MCF 10A (cell line): ENCODE measurements around the gene HHIP. TPM values are rescaled to one million over a fixed set of nuclear protein-coding genes. Genes with fewer than 3 reads are reported as not detected.
"Not testable (repeated sequence)": the region's sequence is repeated elsewhere in the genome, so short reads cannot be mapped to it uniquely, and the experiment has no call there.

Experiments used
- BruUV-seq: library from RNA; stranded (reverse); fragments of 400-500 nt; replicated peaks from 2 replicates; lab custom pipeline; 2021; lab: Mats Ljungman, UMichigan
- CTCF ChIA-PET: fragments of 300-600 bp; sonication (Branson Sonifier 250); formaldehyde crosslinking; extraction: SDS; loops from one replicate; lab custom pipeline; 2021; ENCODE audit warnings: antibody characterized with exemption, inconsistent platforms; lab: Yijun Ruan, JAX
- POLR2A ChIA-PET: fragments of 300-600, 350-650 bp; sonication (Branson Sonifier 250); formaldehyde crosslinking; extraction: SDS; loops from one replicate; lab custom pipeline; 2020; ENCODE audit warnings: antibody characterized with exemption, inconsistent platforms; lab: Yijun Ruan, JAX
- DNase-seq: peaks from one replicate; pipeline ENCODE4 v3.0.0-alpha.2; 2018; ENCODE audit not compliant: unreplicated experiment
- H3K27ac Mint-ChIP-seq: one replicate; pipeline ENCODE4 v1.8.0; 2022; ENCODE audit warnings: mild to moderate bottlenecking, low read depth, mixed read lengths; ENCODE audit not compliant: unreplicated experiment
- H3K27me3 Mint-ChIP-seq: one replicate; pipeline ENCODE4 v1.8.0; 2022; ENCODE audit warnings: mixed read lengths; ENCODE audit not compliant: insufficient read depth, unreplicated experiment
- H3K36me3 Mint-ChIP-seq: one replicate; pipeline ENCODE4 v1.8.0; 2022; ENCODE audit warnings: mild to moderate bottlenecking, moderate library complexity, mixed read lengths; ENCODE audit not compliant: insufficient read depth, unreplicated experiment
- H3K4me1 Mint-ChIP-seq: one replicate; pipeline ENCODE4 v1.8.0; 2022; ENCODE audit warnings: mixed read lengths; ENCODE audit not compliant: insufficient read depth, unreplicated experiment
- H3K4me3 Mint-ChIP-seq: one replicate; pipeline ENCODE4 v1.8.0; 2022; ENCODE audit warnings: mild to moderate bottlenecking, moderate library complexity, mixed read lengths; ENCODE audit not compliant: unreplicated experiment
- H3K9me3 Mint-ChIP-seq: one replicate; pipeline ENCODE4 v1.8.0; 2022; ENCODE audit warnings: mixed read lengths; ENCODE audit not compliant: unreplicated experiment
- CTCF ChIP-seq: fragments of 200-600 bp; IDR thresholded peaks from one replicate; pipeline ENCODE4 v1.8.0; 2022; ENCODE audit warnings: antibody characterized with exemption, mild to moderate bottlenecking; ENCODE audit not compliant: unreplicated experiment
- intact Hi-C: fragments of 100-400 bp; cut with micrococcal nuclease; formaldehyde crosslinking; loops from 2 replicates; pipeline ENCODE4 v1.14.1; 2022
- total RNA-seq: library from RNA; stranded (reverse); gene quantifications from 2 replicates; pipeline ENCODE4 v1.2.3, GENCODE V29; 2022

Gene HHIP
- total RNA-seq, 1 experiment from 2014 or later = 0.12 TPM

- Mint-ChIP-seq H3K27ac (no peak overlapping the region), H3K9me3 (no peaks in the 10 kb centered on the region), H3K36me3 (no peaks in the 10 kb centered on the region), H3K4me1 (peaks cover 6% of the 10 kb centered on the region), H3K4me3 (no peak overlapping the region), H3K27me3 (no peaks in the 10 kb centered on the region)
- ChIA-PET CTCF (interaction anchor here (0.7 to 1.5 kb wide), 7 partner anchors 23 to 617 kb away, joined by 3 to 6 read pairs (median 4); no protein-coding TSS in a partner anchor), POLR2A (no interaction called here)
- BruUV-seq = no TSS peak
- TF ChIP-seq CTCF = peak; percentile 55
- DNase-seq = peak; percentile 56
- intact Hi-C loops = loop anchor here (1.0 to 10.0 kb wide), 2 partner anchors 277 to 613 kb away; no protein-coding TSS in a partner anchor
Observed at GRCh38 chr4:144787365-144788258, 141.7 kb downstream of the HHIP start.

- Mint-ChIP-seq H3K4me3 (no peak overlapping the region), H3K36me3 (no peaks in the 10 kb centered on the region), H3K27me3 (no peaks in the 10 kb centered on the region)
Observed at GRCh38 chr4:144788469-144788868, 142.5 kb downstream of the HHIP start.

GRCh38 chr4:144791933-144792332, 146.0 kb downstream of the HHIP start:
- POLR2A ChIA-PET, H3K27me3 Mint-ChIP-seq, H3K27ac Mint-ChIP-seq, H3K4me3 Mint-ChIP-seq, intact Hi-C loops, H3K36me3 Mint-ChIP-seq, BruUV-seq, H3K9me3 Mint-ChIP-seq, DNase-seq, H3K4me1 Mint-ChIP-seq: not testable (repeated sequence)
- CTCF ChIA-PET = interaction anchor here (0.7 to 0.8 kb wide), 2 partner anchors 270 to 1450 kb away, joined by 3 read pairs; no protein-coding TSS in a partner anchor

More at GRCh38 chr4:144788469-144788868, 142.5 kb downstream of the HHIP start:
- POLR2A ChIA-PET = no interaction called here
- no peak overlapping the region for H3K27ac Mint-ChIP-seq
- no peaks in the 10 kb centered on the region for H3K9me3 Mint-ChIP-seq
- no peak for TF ChIP-seq CTCF
- H3K4me1 Mint-ChIP-seq = peaks cover 6% of the 10 kb centered on the region
- no TSS peak for BruUV-seq
- intact Hi-C loops = loop anchor here (10.0 kb wide), 1 partner anchor 276 kb away; no protein-coding TSS in a partner anchor
- CTCF ChIA-PET = interaction anchor here (1.0 to 1.5 kb wide), 3 partner anchors 606 to 614 kb away, joined by 4 to 6 read pairs (median 5); no protein-coding TSS in a partner anchor
- DNase-seq = no peak
